Activated CD8-positive, alpha-beta memory T cell treated with anti-CD3 and anti-CD28 coated beads, Interleukin-2, amount 50 U/mL, for 24 hours (primary cell): Measurements from ENCODE around the gene SDK1.

Experiments used
- DNase-seq: peaks from one replicate; pipeline ENCODE4 v3.0.0-alpha.2; 2020; ENCODE audit errors: extremely low read depth

The SDK1 gene

GRCh38 chr7:4100148-4100547 lies 799.1 kb downstream of the SDK1 start:
- no peak for DNase-seq

GRCh38 chr7:4100691-4101090 lies 799.6 kb downstream of the SDK1 start:
- no peak for DNase-seq

DNA sequence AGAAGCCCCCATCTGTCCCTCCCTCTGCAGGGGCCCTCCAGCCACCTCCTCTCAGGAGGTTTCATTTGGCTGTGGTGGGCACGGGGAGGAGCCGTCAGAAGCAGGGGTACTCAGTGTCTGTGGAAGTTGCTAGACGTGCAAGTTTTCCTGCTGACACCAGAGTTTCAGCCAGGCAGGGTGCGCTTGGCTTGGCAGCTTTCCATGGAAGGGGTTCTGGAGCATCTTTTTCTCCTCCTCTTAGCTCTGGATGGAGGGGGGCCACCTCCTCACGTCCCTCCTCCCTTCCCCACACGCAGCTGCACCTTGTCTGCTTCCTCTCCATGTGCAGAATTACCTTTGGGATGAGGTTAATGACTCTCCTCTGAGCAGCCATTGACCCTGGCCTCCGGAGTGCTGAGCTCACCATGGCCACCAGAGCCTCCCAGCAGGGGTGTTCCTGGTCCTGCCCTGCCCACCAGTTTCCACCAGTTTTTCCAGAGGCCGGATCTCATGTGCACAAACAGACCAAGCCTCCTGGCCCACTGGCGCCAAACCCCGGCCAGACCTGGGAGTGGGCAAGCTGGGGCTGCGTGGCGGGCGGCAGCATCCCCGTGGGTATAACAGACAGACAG lies 801.3 kb downstream of the SDK1 start:
- DNase-seq = no peak

- DNase-seq = no peak
Observed at GRCh38 chr7:4103352-4104091, 802.5 kb downstream of the SDK1 start.

- no peak for DNase-seq
Observed at GRCh38 chr7:4107839-4108238, 806.8 kb downstream of the SDK1 start.

DNA sequence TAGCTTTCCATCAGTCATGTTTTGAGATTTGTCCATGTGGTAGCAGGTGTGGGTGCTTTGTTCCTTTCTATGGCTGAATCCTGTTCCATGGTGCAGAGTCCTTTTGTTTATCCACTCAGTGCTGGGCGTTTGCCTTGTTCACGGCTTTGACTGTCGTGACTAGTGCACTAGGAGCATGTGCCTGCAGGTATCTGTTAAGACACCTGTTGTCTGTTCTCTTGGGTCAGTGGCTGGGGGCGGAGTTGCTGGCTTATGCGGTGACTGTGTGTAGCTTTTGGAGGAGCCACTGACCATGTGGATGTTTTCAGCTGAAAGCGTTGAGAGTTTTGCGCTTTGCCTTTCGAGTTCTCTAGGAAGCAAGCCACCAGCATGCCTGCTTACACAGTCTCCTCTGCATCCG lies 807.9 kb downstream of the SDK1 start:
- no peak for DNase-seq

- DNase-seq = no peak
Observed at GRCh38 chr7:4109481-4110110, 808.5 kb downstream of the SDK1 start.

DNA sequence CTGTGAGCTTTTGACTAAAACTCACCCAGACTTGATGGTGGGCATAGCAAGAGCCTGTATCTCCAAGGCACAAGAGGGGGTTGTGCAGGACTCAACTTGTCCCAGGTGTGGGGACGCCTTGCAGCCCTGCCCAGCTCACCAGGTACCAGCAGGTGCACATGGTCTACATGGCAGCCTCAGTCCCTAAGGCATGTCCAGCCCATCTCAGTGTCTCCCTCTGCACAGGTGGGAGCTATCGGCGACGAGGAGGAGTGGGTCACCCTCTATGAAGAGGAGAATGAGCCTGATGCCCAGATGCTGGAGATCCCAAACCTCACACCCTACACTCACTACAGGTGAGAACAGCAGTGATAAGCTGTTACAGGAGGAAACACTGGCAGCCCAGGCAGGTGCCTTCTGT lies 809.4 kb downstream of the SDK1 start:
- DNase-seq = no peak

- DNase-seq = no peak
Observed at GRCh38 chr7:4111166-4111565, 810.1 kb downstream of the SDK1 start.

DNA sequence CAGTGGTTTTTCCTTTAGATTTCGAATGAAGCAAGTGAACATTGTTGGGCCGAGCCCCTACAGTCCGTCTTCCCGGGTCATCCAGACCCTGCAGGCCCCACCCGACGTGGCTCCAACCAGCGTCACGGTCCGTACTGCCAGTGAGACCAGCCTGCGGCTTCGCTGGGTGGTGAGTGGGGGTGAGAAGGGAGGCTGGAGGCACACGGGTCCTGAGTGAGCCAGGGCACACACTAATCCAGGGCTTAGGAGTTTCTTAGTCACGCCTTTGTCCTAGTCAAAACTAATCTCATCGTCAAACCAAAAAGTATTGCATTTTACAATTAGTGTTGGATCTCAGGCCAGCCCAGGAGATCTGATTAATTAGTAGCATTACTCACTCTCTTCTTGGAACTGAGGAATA lies 812.2 kb downstream of the SDK1 start:
- DNase-seq = no peak

DNA sequence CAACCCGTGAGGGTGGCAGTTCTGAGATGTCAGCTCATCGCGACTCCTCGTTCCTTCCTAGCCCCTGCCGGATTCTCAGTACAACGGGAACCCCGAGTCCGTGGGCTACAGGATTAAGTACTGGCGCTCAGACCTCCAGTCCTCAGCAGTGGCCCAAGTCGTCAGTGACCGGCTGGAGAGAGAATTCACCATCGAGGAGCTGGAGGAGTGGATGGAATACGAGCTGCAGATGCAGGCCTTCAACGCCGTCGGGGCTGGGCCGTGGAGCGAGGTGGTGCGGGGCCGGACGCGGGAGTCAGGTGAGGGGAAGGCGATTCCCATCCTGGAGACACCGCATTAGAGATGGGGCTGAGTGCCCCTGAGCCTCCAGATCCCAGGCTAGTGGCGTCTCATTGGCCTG lies 812.9 kb downstream of the SDK1 start:
- DNase-seq = no peak

GRCh38 chr7:4115442-4115841 lies 814.4 kb downstream of the SDK1 start:
- DNase-seq = no peak

DNA sequence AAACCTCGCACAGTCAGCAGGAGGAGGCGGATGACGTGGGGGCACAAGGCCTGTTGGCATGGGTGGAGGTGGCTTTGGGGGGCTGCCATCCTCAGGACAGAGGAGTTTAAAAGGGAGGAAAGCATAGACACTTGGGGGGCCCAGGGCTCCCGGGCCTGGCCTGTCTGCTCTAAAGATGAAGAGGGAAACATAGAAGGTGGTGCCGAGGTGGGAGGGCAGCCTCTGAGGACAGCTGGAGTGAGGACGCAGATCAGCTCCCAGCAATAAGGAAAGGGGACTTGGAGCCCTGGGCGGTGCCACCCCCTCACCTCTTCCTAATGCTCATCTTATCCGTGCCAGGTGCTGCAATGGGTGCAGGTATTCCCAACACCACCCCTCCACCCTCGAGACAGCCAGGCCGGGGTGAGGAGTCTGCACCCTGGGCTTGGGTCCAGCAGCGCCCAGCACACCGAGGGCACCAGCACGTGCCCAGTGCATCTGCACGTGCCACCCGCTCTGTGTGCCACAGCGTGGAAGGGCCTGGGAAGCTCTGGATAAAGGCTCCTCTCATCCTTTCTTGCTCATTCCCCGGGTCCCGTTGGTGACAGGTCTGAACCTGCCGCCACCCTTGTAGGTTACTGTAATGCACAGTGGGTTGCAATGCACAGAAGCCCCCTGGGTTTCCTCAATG lies 815.0 kb downstream of the SDK1 start:
- no peak for DNase-seq

GRCh38 chr7:4119848-4120247 lies 818.8 kb downstream of the SDK1 start:
- no peak for DNase-seq

DNA sequence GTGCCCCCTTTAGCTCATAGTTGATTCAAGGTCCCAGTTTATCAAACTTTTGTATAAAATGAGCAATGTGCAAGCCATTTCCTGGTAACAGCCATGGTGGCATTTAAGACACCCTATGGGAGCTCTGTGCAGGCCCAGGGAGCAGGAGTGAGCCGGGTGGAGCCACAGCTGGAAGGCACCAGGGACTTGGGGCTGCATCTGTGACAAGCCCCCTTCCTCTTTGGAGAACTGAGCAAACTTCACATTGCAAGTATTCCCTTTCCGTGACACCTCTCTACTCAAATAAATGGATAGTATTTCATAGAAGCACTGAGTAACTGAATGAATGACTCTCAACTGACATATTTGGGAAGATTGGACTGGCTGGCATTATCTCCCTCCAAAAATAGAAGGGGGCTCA lies 822.3 kb downstream of the SDK1 start:
- no peak for DNase-seq

DNA sequence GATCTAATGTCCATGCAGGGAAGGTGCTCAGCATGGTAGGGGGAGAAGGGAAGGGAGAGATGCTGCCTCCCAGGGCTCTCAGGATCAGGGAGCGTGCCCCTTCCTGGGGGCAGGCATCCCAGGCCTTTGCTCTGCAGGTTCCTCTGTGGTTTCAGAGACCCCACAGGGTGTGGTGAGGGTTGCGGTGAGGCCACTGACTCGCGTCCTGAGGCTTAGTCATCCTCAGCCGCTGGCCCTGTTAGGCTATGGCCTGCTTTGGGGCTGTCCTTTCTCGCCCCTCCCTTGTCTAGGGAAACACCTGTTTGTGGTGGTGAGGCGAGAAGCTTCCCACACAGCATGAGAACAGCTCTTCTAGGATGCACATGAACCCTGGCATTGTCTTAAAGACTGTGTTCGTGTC lies 822.8 kb downstream of the SDK1 start:
- no peak for DNase-seq

GRCh38 chr7:4124556-4125477 lies 823.8 kb downstream of the SDK1 start:
- no peak for DNase-seq

GRCh38 chr7:4127909-4128560 lies 827.0 kb downstream of the SDK1 start:
- DNase-seq = no peak

- DNase-seq = no peak
Observed at GRCh38 chr7:4129481-4130122, 828.5 kb downstream of the SDK1 start.

- no peak for DNase-seq
Observed at GRCh38 chr7:4131063-4131462, 830.0 kb downstream of the SDK1 start.

DNA sequence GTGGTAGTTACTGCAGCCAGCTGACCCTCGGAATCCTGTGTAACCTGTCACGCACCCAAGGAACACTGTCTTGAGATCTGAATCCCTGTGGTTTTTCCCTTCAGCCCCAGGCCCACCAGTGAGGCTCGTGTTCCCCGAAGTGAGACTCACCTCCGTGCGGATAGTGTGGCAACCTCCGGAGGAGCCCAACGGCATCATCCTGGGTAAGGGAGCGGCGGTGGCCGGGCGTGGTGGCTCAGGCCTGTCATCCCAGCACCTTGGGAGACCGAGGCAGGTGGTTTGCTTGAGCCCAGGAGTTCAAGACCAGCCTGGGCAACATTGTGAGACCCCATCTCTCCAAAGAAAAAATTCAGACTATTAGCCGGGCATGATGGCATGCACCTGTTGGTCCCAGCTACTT lies 831.2 kb downstream of the SDK1 start:
- DNase-seq = no peak
